NAMALWA (cell line): Measurements from ENCODE around the gene F12.
"Not testable (repeated sequence)": the region's sequence is repeated elsewhere in the genome, so short reads cannot be mapped to it uniquely, and the experiment has no call there.

ENCODE experiments used
- DNase-seq: peaks from one replicate; pipeline ENCODE4 v3.0.0-alpha.2; 2015; ENCODE audit warnings: low spot score

F12 gene

DNA sequence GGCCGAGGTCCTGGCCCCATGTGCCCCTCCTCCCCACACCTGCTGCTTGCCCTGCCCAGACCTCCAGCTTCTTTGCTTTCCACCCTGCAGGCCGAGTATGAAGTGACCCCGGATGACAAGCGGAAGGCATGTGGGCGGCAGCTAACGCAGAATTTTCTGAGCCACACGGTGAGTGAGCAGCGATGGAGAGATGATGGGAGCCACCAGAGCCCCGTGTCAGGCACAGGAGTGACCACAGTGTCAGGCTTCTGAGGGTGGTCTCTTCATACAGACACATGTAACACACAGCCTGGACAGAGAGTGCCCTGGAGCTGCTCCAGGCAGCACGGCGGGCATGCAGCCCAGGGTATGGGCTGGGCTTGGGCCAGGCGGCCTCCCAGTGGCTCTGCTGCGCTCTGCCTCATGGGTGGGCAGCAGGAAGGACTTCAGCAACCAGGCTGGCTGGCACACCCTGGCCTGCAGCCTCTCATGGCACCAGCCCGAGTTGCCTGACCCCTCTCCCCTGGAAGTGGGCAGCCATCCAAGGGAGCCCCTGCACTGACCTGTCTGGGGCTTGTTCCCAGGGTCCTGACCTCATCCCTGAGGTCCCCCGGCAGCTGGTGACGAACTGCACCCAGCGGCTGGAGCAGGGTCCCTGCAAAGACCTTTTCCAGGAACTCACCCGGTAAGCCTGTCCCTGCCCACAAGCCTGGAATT, 22.9 kb upstream of the F12 start:
- DNase-seq: no peak

DNA sequence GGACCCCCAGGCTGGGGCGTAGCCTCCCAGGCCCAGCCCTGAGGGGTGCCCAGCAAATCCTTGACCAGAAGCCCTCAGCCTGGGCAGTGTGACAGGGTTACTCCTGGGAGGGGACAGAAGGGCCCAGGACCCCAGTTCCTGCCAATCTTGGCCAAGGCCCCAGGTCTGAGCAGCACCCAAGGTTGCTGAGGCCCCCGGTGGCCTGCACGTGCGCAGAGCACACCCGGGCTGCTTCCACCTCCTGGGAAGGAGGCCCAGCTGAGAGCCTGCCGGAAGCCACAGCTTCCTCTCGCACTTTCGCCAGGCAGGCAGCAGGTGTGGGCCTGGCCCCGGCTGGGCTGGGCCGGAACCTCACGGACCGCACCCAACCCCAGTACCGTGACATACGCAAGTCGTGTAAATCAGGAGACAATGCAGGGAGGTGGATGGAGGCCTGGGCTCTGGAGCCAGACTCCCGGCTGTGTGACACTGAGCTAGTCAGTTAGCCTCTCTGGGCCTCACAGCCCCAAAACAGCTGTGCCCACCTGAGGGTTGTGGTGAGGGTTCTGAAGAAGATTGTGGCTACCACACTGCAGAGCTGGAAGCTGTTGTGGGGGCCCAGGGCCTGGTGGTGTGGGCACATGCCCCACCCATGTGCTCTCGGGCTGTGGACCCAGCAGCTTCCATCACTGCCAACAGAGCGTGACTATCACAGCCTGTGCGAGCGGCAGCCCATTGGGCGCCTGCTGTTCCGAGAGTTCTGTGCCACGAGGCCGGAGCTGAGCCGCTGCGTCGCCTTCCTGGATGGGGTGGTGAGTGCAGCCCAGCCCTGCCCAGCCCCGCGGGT, 22.2 kb upstream of the F12 start:
- DNase-seq: peak; percentile 91

DNA sequence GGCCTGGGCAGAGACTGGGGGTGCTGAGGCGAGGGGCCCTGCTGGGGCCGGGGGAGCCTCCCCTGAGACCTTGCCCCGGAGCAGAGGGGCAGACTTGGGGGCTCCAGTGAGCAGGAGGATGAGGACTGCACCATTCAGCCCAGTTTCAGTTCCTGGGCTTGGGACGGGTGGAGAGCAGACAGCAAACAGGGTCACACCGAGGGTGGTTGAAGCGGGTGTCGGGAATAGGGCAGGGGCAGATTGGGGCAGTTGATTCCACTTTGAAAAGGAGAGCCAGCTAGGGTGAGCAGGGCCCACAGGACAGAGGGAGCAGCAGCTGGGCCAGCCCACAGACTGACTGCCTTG, 21.6 kb upstream of the F12 start:
- peak; percentile 56 for DNase-seq

DNA sequence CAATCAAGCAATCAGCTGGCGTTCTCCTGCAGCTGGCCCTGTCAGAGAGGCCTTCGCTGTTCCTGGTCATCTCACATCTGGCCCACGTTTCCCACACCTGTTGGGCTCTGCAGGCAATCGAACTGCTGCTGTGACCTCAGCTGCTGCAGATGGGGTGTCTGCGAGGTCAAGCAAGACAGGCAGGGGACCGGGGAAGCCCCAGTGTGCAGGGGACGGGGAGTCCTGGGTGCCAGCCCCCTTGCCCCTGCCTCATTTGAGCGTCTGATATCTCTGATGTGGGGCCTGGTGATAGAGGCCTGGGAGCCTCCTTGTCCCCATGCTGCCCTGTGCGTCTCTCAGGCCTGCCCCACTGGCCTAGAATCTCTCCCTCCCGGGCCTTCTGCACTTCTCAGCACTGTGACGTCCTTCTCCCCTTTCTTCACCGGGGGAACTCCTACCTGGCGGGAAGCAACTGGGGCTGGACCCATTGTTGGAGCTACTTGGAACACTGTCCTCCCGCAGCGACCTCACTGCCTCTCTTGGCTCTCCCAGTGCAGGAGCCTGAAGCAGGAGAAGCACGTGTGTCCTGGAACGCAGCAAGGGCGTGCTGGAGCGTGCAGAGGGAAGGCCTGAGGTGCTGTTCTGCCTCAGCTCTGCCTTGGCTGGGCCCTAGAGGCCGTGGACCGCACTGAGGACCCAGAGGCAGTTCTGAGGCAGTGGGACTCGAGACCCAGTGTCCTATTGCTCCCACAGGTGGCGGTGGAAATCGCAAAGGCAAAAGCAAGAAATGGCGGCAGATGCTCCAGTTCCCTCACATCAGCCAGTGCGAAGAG, 21.0 kb upstream of the F12 start:
- DNase-seq: peak; percentile 81

DNA sequence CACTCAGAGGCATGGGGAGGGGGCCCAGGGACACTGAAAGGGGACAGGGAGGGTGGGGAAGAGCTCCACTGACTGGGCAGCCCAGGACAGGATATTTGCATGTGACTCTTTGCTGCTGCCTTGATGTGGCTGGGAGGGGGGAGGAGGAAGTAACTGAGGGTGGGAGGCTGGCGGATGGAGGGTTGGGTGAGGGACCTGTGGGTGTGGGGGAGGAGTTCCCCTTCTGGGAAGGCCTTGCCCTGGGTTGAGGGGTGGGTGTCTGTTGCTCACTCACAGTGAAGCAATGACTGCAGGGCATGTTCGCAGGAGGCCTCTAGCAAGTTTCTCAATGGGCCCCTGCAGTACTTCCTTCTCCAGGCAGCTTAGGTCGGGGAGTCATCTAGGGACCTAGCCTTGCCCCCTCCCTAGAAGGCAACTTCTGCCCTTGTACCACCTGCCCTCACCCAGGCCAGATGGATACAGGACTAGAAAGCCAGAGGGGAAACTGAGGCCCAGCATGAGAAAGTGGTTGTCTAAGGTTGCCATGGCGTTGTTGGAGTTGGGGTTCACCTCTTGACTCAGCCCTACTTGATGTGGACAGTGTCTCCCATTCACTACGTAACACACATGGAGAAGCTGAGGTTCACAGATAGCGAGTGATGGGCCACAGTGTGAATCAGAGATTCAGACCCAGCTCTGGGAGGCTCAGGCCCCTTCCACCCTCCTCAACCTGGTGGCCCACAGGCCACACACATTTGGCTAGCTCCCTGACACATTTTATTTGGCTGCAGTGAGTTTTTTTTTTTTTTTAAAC, 20.1 kb upstream of the F12 start:
- DNase-seq: peak; percentile 74

DNA sequence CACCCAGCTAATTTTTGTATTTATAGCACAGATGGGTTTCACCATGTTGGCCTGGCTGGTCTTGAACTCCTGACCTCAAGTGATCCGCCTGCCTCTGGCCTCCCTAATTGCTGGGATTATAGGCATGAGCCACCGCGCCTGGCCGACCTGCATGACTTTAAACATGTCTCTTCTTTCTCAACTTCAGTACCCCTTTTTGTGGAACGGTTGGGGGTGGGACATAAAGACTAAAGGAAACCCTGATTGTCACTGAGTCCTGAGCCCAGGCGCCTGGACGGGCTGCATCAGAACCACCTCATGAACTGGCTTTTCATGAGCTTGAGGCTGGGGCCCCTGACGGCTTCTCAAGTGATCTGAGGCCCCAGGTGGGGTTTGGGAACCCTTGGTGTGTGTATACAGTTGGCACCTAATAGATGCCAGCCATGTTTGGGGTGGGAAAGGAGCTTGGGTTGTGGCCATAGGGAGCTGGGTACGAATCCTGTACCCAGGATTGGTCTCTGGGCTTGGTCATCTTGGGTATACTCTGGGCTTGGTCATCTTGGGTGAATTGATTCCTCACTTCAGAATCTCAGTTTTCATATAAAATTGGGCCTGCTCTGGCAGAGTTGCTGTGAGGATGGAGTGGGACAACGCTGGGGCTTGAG, 19.3 kb upstream of the F12 start:
- no peak for DNase-seq

DNA sequence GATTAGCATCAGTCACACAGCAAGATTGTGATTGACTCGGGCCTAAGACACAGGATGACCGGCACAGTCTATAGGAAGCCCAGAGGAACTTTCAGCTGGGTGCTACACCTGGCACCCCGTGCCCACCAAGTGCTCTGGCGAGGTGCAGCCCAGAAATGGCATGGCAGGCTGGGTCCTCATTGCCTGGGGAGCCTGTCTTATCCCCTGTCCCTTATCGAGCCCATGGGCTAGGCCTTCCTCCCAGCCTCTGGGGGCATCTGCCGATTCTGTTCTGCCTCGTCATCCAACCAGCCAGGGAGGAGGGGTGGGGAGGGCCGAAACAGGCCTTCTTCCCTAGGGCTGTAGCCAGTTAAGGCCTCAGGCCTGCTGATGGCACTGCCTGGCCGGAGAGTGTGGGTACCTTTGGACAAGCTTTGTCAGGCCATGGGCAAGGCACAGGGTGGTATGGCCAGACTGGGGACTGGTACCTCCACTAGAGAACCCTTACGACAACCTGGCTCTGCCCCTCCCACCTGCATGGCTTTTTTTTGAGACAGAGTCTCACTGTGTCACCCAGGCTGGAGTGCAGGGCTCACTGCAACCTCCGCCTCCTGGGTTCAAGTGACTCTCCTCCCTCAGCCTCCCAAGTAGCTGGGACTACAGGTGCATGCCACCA, 18.7 kb upstream of the F12 start:
- DNase-seq: no peak

DNA sequence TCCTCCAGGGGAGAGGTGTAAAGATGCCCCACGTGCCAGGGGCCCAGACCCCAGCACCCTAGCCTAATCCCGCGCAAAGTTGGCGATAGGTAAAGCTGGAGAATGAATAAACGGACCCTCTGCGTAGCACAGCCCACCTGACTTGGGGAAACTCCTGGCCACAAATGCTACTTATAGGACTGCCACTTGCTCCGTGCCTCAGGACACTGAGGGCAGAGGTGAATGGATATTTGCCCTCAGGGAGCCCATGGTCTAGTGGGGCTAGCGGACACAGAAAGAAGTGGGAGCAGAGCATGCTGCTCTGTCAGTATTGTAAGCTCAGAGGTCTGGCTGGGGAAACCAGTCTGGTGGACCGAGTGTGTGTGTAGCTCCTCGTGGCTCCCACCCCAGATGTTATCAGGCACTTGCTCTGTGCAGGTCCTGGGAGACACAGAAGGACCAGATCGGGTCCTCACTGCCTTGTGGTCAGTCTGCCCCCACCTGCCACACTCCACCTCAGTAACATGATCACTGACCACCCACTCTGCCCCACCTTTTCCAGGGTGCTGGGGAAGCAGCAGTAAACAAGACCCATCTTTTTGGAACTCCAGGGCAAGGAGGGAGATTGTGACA, 18.0 kb upstream of the F12 start:
- no peak for DNase-seq

DNA sequence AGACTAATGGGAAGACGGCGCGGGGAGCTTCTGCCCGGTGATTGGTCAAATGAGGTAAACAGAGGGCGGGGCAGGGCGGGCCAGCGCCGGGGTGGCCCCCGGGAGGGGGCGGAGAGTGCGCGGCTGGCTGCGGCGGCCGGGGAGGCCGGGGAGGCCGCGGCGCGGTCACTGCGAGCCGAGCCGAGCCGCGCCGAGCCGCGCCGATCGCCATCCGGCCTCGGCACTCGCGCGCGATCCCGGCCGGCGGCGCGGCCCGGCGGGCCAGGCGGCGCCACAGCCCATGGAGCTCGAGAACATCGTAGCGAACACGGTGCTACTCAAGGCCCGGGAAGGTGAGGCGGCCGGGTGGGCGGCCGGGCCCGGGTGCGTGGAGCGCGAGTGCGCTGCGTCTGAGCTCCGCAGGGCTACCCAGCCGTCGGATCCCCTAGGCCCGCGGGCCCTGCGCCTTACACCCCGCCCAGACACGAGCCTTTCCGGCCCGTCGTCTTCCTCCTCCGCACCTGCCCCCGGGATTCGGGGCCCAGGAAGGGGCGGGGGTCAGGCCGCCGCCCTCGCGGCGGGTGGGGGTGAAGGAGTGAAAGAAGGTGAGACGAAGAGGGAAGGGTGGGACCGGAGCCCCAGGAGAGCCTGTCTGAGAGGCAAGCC, 17.3 kb upstream of the F12 start, which contains the start of gene GRK6:
Gene GRK6, plus strand, starts transcription at position 111 of the 645 bp plus-strand sequence. Its CDS starts 170 bp downstream, at position 281.
- DNase-seq: peak; percentile 68

DNA sequence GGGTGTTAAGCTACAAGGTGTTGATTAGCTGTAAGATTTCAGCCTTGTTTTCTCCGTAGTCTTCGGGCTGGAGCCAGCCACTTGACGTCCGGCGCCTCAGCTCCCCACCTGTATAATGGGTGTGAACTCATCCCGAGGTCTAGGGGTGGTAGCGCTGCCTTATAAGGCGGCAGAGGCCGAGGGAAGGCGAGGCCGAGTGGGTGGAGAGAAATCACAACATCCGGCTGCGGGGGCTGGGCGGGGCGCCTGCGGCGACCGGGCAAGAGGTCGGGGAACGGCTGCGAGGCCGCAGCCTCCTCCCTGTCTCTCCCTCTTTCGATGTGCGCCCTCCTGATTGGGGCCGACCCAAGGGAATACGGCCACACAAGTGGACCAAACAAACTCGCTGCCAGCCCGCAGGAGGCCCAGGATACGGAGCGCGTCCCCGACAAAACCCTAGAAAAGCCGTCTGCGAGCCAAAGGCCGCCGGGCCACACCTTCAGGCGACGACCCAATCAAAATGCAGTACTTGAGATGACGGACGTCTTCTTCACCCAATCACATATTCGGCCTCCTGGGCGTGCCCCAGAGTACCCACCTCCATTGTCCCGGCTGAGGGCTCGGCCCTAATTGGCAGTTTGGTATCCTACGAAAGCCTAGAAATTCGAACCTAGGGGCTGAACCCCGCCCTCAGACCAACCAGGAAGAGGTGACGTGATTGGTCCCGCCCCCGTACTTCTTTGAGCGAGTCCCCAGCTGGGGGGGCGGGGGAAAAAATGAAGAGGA, 16.6 kb upstream of the F12 start:
- peak; percentile 100 for DNase-seq

DNA sequence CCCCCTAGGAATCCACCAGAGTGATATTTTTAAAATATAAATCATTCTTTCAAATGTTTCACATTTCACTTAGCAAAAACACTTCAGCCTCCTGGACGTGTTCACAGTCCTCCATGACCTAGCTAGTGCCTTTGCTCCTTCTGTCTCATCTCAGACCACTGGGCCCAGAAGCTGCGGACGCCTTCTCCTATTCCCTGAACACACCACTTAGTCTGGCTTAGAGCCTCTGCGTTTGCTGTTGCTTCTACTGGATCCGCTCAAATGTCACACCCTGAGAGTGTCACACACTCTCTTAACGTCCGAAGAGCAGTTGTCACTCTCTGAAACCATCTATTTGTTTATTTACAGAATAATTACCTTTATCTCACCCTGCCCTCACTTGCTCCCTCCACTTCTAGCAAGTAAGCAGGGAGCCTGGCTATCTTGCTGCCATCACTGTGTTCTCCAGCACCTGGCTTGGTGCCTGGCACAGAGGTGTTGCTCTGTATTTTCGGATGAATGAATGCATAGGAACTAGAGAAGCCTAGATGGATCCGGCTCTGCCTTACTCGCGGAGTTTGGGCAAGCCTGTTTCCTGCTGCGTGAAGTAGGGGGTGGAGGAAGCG, 15.9 kb upstream of the F12 start:
- no peak for DNase-seq

DNA sequence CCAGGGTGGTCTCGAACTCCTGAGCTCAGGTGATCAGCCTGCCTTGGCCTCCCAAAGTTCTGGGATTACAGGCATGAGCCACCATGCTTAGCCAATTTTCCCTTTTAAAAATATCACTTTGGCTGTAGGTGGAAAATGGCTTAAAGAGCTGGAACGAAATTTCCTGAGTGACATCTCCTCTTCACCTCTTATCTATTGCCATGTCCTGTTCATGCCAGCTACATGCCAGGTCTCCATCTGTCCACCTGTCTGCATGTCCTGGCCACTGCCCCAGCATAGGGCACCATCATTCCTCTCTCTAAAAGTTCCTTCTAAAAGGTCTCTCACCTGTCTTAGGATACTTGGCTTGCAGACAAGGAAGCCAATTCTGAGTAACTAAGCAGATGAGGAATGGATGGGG, 14.3 kb upstream of the F12 start:
- DNase-seq: no peak

DNA sequence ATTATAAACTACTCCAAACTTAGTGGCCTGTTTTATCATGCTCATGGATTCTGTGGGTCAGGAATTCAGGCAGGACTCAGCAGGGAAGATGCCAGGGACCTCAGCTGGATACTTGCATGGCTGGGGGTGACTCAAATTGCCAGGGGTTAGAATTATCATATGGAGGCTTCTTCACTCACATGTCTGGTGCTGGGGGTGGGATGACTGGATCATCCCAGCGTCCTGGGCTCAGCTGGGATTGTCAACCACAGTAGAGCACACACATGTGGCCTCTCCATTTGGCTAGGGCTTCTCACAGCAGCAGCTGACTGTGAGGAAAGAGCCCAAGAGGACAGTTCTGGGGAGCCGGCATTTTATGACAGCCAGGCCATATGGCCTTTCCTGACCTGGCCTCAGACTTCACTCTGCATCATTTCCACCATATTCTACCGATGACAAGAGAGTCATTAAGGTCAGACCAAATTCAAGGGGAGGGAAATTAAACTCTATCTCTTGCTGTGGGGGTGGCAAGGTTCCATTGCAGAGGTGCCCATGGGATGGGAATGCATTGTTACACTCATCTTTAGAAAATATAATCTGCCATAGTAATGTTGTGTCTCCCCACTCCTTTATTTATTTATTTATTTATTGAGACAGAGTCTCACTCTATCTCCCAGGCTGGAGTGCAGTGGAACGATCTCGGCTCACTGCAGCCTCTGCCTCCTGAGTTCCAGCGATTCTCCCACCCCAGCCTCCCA, 11.9 kb upstream of the F12 start:
- no peak for DNase-seq

DNA sequence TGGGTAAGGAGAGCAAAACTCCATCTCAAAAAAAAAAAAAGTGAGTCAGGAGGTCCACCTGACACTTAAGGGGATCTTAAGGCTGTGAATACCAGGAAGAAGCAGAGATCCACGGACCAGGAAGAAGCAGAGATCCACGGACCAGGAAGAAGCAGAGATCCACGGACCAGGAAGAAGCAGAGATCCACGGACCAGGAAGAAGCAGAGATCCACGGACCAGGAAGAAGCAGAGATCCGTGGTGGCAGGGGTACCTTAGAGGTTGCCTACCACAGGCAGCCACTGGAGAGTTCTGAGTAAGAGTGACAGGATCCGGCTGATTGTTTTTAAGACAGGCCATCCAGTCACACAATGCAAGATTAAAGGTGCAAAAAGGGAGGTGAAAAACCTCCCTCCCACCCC, 11.1 kb upstream of the F12 start:
- not testable (repeated sequence) for DNase-seq

DNA sequence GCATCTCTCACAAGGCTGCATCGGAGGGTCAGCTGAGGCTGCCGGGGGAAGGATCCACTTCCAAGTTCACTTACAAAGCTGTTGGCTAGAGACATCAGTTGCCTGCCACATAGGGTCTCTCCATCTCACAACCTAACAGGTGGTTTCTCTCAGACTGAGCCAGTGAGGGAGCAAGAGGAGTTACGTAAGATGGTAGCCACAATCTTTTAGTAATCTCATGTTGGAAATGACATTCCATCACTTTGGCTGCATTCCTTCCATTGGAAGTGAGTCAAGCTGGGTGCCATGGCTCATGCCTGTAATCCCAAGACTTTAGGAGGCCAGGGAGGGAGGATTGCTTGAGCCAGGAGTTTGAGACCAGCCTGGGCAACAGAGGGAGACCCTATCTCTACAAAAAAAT, 9.7 kb upstream of the F12 start:
- DNase-seq: no peak

DNA sequence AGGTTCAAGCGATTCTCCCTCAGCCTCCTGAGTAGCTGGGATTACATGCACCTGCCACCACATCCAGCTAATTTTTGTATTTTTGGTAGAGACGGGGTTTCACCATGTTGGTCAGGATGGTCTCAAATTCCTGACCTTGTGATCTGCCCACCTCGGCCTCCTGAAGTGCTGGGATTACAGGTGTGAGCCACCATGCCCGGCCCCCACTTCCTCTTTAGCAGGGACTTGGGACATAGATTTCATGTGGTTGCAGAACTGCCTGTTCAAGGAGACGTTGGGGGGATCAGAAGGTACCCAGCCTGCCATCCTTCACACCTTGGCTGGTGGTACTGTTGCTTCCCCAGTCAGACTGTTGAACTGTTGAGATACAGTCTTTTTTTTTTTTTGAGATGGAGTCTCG, 7.7 kb upstream of the F12 start:
- not testable (repeated sequence) for DNase-seq

DNA sequence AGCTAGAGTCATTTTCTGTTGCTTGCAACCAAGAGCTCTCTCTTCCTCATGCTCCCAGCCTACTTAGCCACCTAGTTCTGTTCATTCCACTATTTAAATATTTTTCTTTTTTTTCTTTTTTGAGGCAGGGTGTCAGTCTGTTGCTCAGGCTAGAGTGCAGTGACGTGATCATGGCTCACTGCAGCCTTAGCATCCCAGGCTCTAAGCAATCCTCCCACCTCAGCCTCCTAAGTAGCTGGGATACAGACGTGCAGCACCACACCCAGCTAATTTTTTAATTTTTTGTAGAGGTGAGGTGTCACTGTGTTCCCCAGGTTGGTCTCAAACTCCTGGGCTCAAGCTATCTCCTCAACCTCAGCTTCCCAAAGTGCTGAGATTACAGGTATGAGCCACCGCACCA, 5.1 kb upstream of the F12 start:
- DNase-seq: no peak

DNA sequence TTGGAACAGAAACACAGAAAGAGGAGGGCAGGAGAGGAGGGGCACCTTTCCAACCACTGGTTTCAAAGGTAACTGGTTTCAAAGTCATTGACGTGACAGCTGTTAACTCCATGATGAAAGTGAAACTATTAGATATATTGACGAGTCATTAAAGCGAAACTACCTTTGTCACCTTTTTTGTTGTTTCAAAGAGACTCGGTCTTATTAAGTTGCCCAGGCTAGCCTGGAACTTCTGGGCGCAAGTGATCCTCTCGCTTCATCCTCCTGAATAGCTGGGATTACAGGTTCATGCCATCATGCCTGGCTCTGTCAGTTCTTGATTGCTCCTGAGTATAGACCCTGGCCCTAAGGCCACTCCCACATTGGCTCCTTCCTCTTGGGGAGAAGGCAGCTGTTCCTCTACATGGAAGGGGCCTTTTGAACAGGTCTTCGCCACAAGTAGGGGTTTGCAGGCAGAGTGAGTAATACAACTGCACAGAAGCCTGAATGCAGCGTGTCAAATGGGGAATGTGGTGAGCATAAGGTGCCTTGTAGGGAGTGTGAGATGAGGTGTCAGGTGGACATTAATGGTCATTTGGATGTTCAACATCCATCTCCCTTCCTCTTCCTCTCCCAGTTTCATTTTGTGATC, 3.4 kb upstream of the F12 start:
- DNase-seq: peak; percentile 47
